H1 (cell line): ENCODE measurements around the gene ITIH4. TPM values are rescaled to one million over a fixed set of nuclear protein-coding genes. Genes with fewer than 3 reads are reported as not detected.

Experiments
- CTCF ChIA-PET: fragments of 300-600 bp; sonication (Branson Sonifier 250); formaldehyde crosslinking; loops from one replicate; lab custom pipeline; 2021; ENCODE audit not compliant: partially characterized antibody; lab: Charles Lee
- POLR2A ChIA-PET: fragments of 300-600 bp; sonication (Branson Sonifier 250); formaldehyde crosslinking; loops from one replicate; lab custom pipeline; 2021; ENCODE audit warnings: inconsistent platforms; ENCODE audit not compliant: partially characterized antibody; lab: Charles Lee
- DNase-seq, 2 experiments: peaks; one replicate each; pipeline versions ENCODE4 v3.0.0 to v3.0.0-alpha.2; 2010 to 2022; ENCODE audit warnings: low spot score in 2 of 2, low read depth in 1 of 2, mixed read lengths in 1 of 2
- FAIRE-seq: peaks from 2 replicates; lab custom pipeline; 2011; peaks lifted over from hg19 to GRCh38; lab: Jason Lieb, UNC
- H2AFZ ChIP-seq: 2 replicates; pipeline ENCODE4 v1.8.1; 2012; ENCODE audit warnings: low read length, inconsistent platforms
- H2AK5ac ChIP-seq: 2 replicates; pipeline ENCODE4 v1.6.1; 2013; ENCODE audit warnings: low read depth, low read length
- H2BK120ac ChIP-seq: replicated peaks from 2 replicates; pipeline ENCODE3; 2013; ENCODE audit warnings: low read depth, low read length, inconsistent platforms
- H2BK12ac ChIP-seq: 2 replicates; pipeline ENCODE4 v1.6.1; 2013; ENCODE audit warnings: low read depth, low read length
- H2BK15ac ChIP-seq: 2 replicates; pipeline ENCODE4 v1.6.1; 2013; ENCODE audit warnings: low read length
- H2BK20ac ChIP-seq: 2 replicates; pipeline ENCODE4 v1.6.1; 2013; ENCODE audit warnings: low read length
- H2BK5ac ChIP-seq: 2 replicates; pipeline ENCODE4 v1.6.1; 2013; ENCODE audit warnings: low read depth, low read length
- H3K14ac ChIP-seq: 2 replicates; pipeline ENCODE4 v1.6.1; 2013; ENCODE audit warnings: inconsistent platforms; ENCODE audit not compliant: insufficient read length
- H3K18ac ChIP-seq: 2 replicates; pipeline ENCODE4 v1.6.1; 2013; ENCODE audit warnings: low read length; ENCODE audit errors: extremely low read depth
- H3K23ac ChIP-seq: 2 replicates; pipeline ENCODE4 v1.6.1; 2013; ENCODE audit warnings: inconsistent platforms; ENCODE audit not compliant: insufficient read length
- H3K23me2 ChIP-seq: 2 replicates; pipeline ENCODE4 v1.6.1; 2013; ENCODE audit warnings: low read depth, low read length
- H3K27ac ChIP-seq: 2 replicates; pipeline ENCODE4 v1.6.1; 2011; ENCODE audit warnings: low read depth, low read length, inconsistent platforms
- H3K27me3 ChIP-seq, 4 experiments: replicated peaks in 1 of 4; 1 replicate in 1 of 4; 2 replicates in 3 of 4; pipeline versions ENCODE4 v1.6.1 to v1.8.1; 2011 to 2013; ENCODE audit warnings: low read length in 3 of 4, mild to moderate bottlenecking in 3 of 4, inconsistent platforms in 2 of 4, mixed read lengths in 2 of 4, moderate library complexity in 1 of 4; ENCODE audit not compliant: control insufficient read depth in 3 of 4, insufficient read depth in 3 of 4; ENCODE audit errors: extremely low read depth in 1 of 4
- H3K36me3 ChIP-seq, 4 experiments: 2 replicates each; pipeline versions ENCODE4 v1.6.1 to v1.8.1; 2011 to 2013; ENCODE audit warnings: mild to moderate bottlenecking in 4 of 4, low read length in 3 of 4, moderate library complexity in 2 of 4, control low read depth in 1 of 4, inconsistent platforms in 1 of 4; ENCODE audit not compliant: insufficient read depth in 4 of 4, control insufficient read depth in 2 of 4
- H3K4ac ChIP-seq: replicated peaks from 2 replicates; pipeline ENCODE3; 2013; ENCODE audit warnings: low read length, low read depth, mixed read lengths, inconsistent platforms; ENCODE audit not compliant: insufficient read length
- H3K4me1 ChIP-seq, 4 experiments: replicated peaks in 1 of 4; 1 replicate in 1 of 4; 2 replicates in 3 of 4; pipeline versions ENCODE4 v1.6.1 to v1.8.1; 2011 to 2013; ENCODE audit warnings: low read length in 3 of 4, inconsistent platforms in 2 of 4, mixed read lengths in 1 of 4; ENCODE audit not compliant: insufficient read depth in 4 of 4, control insufficient read depth in 3 of 4
- H3K4me2 ChIP-seq, 2 experiments: 2 replicates each; pipeline versions ENCODE4 v1.6.1 to v1.8.1; 2011 to 2013; ENCODE audit warnings: low read depth in 2 of 2, low read length in 2 of 2, control low read depth in 1 of 2, inconsistent platforms in 1 of 2, mild to moderate bottlenecking in 1 of 2; ENCODE audit not compliant: insufficient read depth in 1 of 2
- H3K4me3 ChIP-seq, 4 experiments: fragments of 200-600, 300-600 bp in 1 of 4; sonication (generic), shearing (Covaris generic), sonication (Bioruptor Twin) in 1 of 4; 2 replicates each; pipeline versions ENCODE4 v1.5.1 to v1.8.1; 2011 to 2016; ENCODE audit warnings: low read length in 4 of 4, low read depth in 3 of 4, control low read depth in 2 of 4, inconsistent platforms in 2 of 4, mild to moderate bottlenecking in 2 of 4, mixed read lengths in 1 of 4, moderate library complexity in 1 of 4; ENCODE audit not compliant: insufficient read depth in 2 of 4; ENCODE audit errors: extremely low read depth in 1 of 4
- H3K56ac ChIP-seq: replicated peaks from 2 replicates; pipeline ENCODE3; 2013; ENCODE audit warnings: low read depth, mild to moderate bottlenecking, mixed read lengths, low read length, inconsistent platforms; ENCODE audit not compliant: insufficient read length
- H3K79me1 ChIP-seq: 2 replicates; pipeline ENCODE4 v1.6.1; 2013; ENCODE audit warnings: low read depth, low read length, control low read depth
- H3K79me2 ChIP-seq, 2 experiments: 2 replicates each; pipeline versions ENCODE4 v1.6.1 to v1.8.1; 2012 to 2013; ENCODE audit warnings: low read length in 2 of 2, mild to moderate bottlenecking in 2 of 2, inconsistent platforms in 1 of 2; ENCODE audit not compliant: insufficient read depth in 2 of 2, control insufficient read depth in 1 of 2
- H3K9ac ChIP-seq, 4 experiments: replicated peaks in 1 of 4; 1 replicate in 1 of 4; 2 replicates in 3 of 4; pipeline versions ENCODE4 v1.6.1 to v1.8.1; 2011 to 2013; ENCODE audit warnings: low read depth in 3 of 4, low read length in 3 of 4, control low read depth in 2 of 4, mild to moderate bottlenecking in 2 of 4, moderate library complexity in 2 of 4, inconsistent platforms in 1 of 4; ENCODE audit errors: extremely low read depth in 1 of 4
- H3K9me3 ChIP-seq, 2 experiments: 2 replicates each; pipeline versions ENCODE4 v1.6.1 to v1.8.1; 2012 to 2013; ENCODE audit warnings: mild to moderate bottlenecking in 2 of 2, moderate library complexity in 2 of 2, control low read depth in 1 of 2, inconsistent platforms in 1 of 2, low read depth in 1 of 2, low read length in 1 of 2, mixed read lengths in 1 of 2; ENCODE audit not compliant: insufficient read depth in 2 of 2
- H4K20me1 ChIP-seq, 2 experiments: replicated peaks in 1 of 2; 2 replicates each; pipeline versions ENCODE3 to v1.8.1; 2011 to 2013; ENCODE audit warnings: inconsistent platforms in 2 of 2, low read length in 2 of 2, mild to moderate bottlenecking in 1 of 2; ENCODE audit not compliant: insufficient read depth in 2 of 2, control insufficient read depth in 1 of 2
- H4K5ac ChIP-seq: 2 replicates; pipeline ENCODE4 v1.6.1; 2013; ENCODE audit warnings: low read length, low read depth, mixed read lengths, inconsistent platforms; ENCODE audit not compliant: insufficient read length
- H4K8ac ChIP-seq: 2 replicates; pipeline ENCODE4 v1.8.0; 2013; ENCODE audit warnings: mild to moderate bottlenecking, moderate library complexity, low read length, inconsistent platforms; ENCODE audit not compliant: insufficient read depth; ENCODE audit errors: extremely low read depth
- H4K91ac ChIP-seq: replicated peaks from 2 replicates; pipeline ENCODE3; 2013; ENCODE audit warnings: low read length, mixed read lengths, inconsistent platforms; ENCODE audit not compliant: insufficient read length
- CBX8 ChIP-seq: fragments of 300-800, 300-1000 bp; sonication (generic); IDR thresholded peaks from 2 replicates; pipeline ENCODE4 v1.7.1; 2016; ENCODE audit warnings: low read depth, low read length, borderline replicate concordance
- MAFK ChIP-seq: IDR thresholded peaks from 2 replicates; pipeline ENCODE4 v1.6.1; 2012; ENCODE audit warnings: low read depth, mild to moderate bottlenecking, improper control_type of control experiment, low read length
- PHF8 ChIP-seq: fragments of 200-600 bp; sonication (generic); conservative IDR thresholded peaks from 2 replicates; pipeline ENCODE4 v1.7.1; 2012; ENCODE audit warnings: low read depth, mild to moderate bottlenecking, inconsistent platforms, low read length, moderate library complexity
- RXRA ChIP-seq: IDR thresholded peaks from 2 replicates; pipeline ENCODE4 v1.6.1; 2011; ENCODE audit warnings: low read depth, mild to moderate bottlenecking, low read length, moderate library complexity; ENCODE audit not compliant: insufficient read depth
- WGBS, 2 experiments: shearing (Covaris generic) in 1 of 2; methylation state at CpG; one replicate each; pipeline versions ENCODE4 v1.1.6 to v1.1.7; 2013 to 2015; ENCODE audit warnings: low lambda C conversion rate in 2 of 2, mixed read lengths in 2 of 2, inconsistent platforms in 1 of 2, low coverage in 1 of 2, missing lambda C conversion rate in 1 of 2; ENCODE audit not compliant: insufficient replicate concordance in 2 of 2, insufficient coverage in 1 of 2, insufficient read length in 1 of 2; ENCODE audit errors: extremely low coverage in 1 of 2, missing lambda C conversion rate in 1 of 2; 5-methylcytosine and 5-hydroxymethylcytosine counted together
- polyA plus RNA-seq, 7 experiments: library from polyadenylated mRNA; depleted of rRNA in 3 of 7; stranded (reverse) in 5 of 7; unstranded in 2 of 7; fragments of >200 nt in 5 of 7; fragments of 200-250 nt in 2 of 7; gene quantifications; 1 replicate in 5 of 7; 2 replicates in 1 of 7; 4 replicates in 1 of 7; pipeline versions ENCODE4 v1.2.1 to v1.2.3, GENCODE V29; 2011 to 2013; ENCODE audit warnings: missing spikeins in 2 of 7, mixed read lengths in 2 of 7
- total RNA-seq: library from RNA; stranded (reverse); fragmentation: NEBNext Ultra II Directional; extraction: Animal tissue kit (Norgen Biotek cat#: 25700); gene quantifications from 2 replicates; pipeline ENCODE4 v1.2.1, GENCODE V29; 2021

Gene ITIH4
- total and polyA plus RNA-seq, 2 of the 8 experiments (the other 6 are each of a cell fraction or from before 2014, with no cell fraction given), result 3.4 to 3.7 TPM

DNA sequence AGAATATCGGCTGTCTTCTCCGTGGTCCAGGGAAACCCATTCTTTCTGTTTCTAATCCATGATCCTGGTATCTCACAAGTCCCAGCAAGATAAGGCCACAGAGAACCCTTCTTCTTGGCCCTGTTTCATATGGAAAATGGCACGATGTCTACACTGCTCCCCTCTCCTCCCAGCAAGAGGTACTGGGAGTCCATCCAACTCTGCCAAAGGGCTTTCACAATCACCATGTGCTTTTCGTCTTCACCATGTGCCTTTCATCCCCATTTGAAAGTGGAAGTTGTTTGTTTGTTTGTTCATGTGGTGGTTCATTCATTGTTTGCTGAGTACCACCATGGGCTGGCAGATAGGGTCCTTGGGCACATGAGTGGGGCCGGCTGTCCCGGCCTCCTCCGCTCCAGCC lies 30.4 kb downstream of the ITIH4 start:
- H2BK12ac ChIP-seq, result no peak overlapping the region
- no peak overlapping the region for H3K14ac ChIP-seq
- no peak overlapping the region for H3K23ac ChIP-seq
- H2AK5ac ChIP-seq, result no peak overlapping the region
- no peaks in the 10 kb centered on the region for H3K27me3 ChIP-seq
- H4K8ac ChIP-seq, result no peak overlapping the region
- H3K79me2 ChIP-seq, result no peaks in the 10 kb centered on the region
- no peak overlapping the region for H3K9ac ChIP-seq
- no peaks in the 10 kb centered on the region for H3K9me3 ChIP-seq
- peaks cover 0 to 2% of the 10 kb centered on the region in 2 experiments for H4K20me1 ChIP-seq
- DNase-seq, result no peak
- no peak overlapping the region for H3K18ac ChIP-seq
- H2BK120ac ChIP-seq, result no peak overlapping the region
- no peak overlapping the region for H3K4ac ChIP-seq
- ChIA-PET CTCF (interaction anchor here (1.2 to 6.9 kb wide), 9 partner anchors 10 to 47 kb away, joined by 4 to 86 read pairs (median 21); partner anchors contain the start of genes ITIH1, MUSTN1 and NEK4), POLR2A (no interaction called here)
- WGBS, 2 experiments, result 91% methylated on average over 7 of the region's 7 CpGs; no CpG with 5 or more reads in 1 of the 2 experiments
- H3K56ac ChIP-seq, result no peak overlapping the region
- H2BK15ac ChIP-seq, result no peak overlapping the region
- no peak overlapping the region for H2BK5ac ChIP-seq
- H3K27ac ChIP-seq, result no peak overlapping the region
- FAIRE-seq, result no peak
- H3K23me2 ChIP-seq, result no peaks in the 10 kb centered on the region
- no peaks in the 10 kb centered on the region for H3K4me1 ChIP-seq
- no peak overlapping the region for H3K4me3 ChIP-seq
- H4K91ac ChIP-seq, result no peak overlapping the region
- H2AFZ ChIP-seq, result no peak overlapping the region
- H4K5ac ChIP-seq, result no peak overlapping the region
- no peaks in the 10 kb centered on the region for H3K79me1 ChIP-seq
- TF ChIP-seq RXRA (no peak), MAFK (no peak), CBX8 (no peak), PHF8 (no peak)
- no peaks in the 10 kb centered on the region for H3K36me3 ChIP-seq
- H3K4me2 ChIP-seq, result no peak overlapping the region
- no peak overlapping the region for H2BK20ac ChIP-seq
